COLO668 (cell line): ENCODE results near the gene LPAR2.
"Not testable (repeated sequence)": the region's sequence is repeated elsewhere in the genome, so short reads cannot be mapped to it uniquely, and the experiment has no call there.

Experiments used
- DNase-seq: peaks from one replicate; lab custom pipeline; 2025; ENCODE audit not compliant: unreplicated experiment; lab: John Stamatoyannopoulos, UW

The LPAR2 gene

GRCh38 chr19:19632661-19633060 is 4.6 kb upstream of the LPAR2 start:
- DNase-seq: no peak

- no peak for DNase-seq
These were observed 3.3 kb upstream of the LPAR2 start for GRCh38 chr19:19631346-19631745.

- no peak for DNase-seq
These were observed 2.4 kb upstream of the LPAR2 start for GRCh38 chr19:19630426-19630825.

- DNase-seq: no peak
These were observed 2.0 kb upstream of the LPAR2 start for GRCh38 chr19:19630062-19630414.

GRCh38 chr19:19628501-19629134 is 598 bp upstream of the LPAR2 start:
- DNase-seq: peak; percentile 34

GRCh38 chr19:19626516-19627472 is 1.2 kb downstream of the LPAR2 start:
- DNase-seq: no peak

- DNase-seq: no peak
These were observed 3.9 kb downstream of the LPAR2 start for GRCh38 chr19:19624032-19624570.

- no peak for DNase-seq
These were observed 4.6 kb downstream of the LPAR2 start for GRCh38 chr19:19623383-19623782.

- no peak for DNase-seq
These were observed 8.2 kb downstream of the LPAR2 start for GRCh38 chr19:19619849-19620210.

- DNase-seq: peak; percentile 11
These were observed 8.7 kb downstream of the LPAR2 start for GRCh38 chr19:19619181-19619848.

GRCh38 chr19:19618219-19619051 is 9.6 kb downstream of the LPAR2 start, which contains the start of gene PBX4:
TSS of gene PBX4 (minus strand) at chr19:19618687. CDS start at chr19:19618629, 58 bp downstream.
- DNase-seq: peak; percentile 95

- no peak for DNase-seq
These were observed 12.9 kb downstream of the LPAR2 start for GRCh38 chr19:19615086-19615485.

- no peak for DNase-seq
These were observed 14.5 kb downstream of the LPAR2 start for GRCh38 chr19:19613506-19613905.

GRCh38 chr19:19610376-19611202 is 17.4 kb downstream of the LPAR2 start:
- no peak for DNase-seq

GRCh38 chr19:19606686-19607085 is 21.3 kb downstream of the LPAR2 start:
- DNase-seq: not testable (repeated sequence)

GRCh38 chr19:19606021-19606420 is 22.0 kb downstream of the LPAR2 start:
- no peak for DNase-seq

GRCh38 chr19:19602713-19603324 is 25.2 kb downstream of the LPAR2 start:
- DNase-seq: no peak

GRCh38 chr19:19602136-19602712 is 25.8 kb downstream of the LPAR2 start:
- DNase-seq: no peak

GRCh38 chr19:19600793-19601330 is 27.2 kb downstream of the LPAR2 start:
- no peak for DNase-seq
